Peyer's patch (tissue), 4 donors: ENCODE data around the gene ADAM23. TPM values are rescaled to one million over a fixed set of nuclear protein-coding genes. Genes with fewer than 3 reads are reported as not detected.

Experiments
- DNase-seq, 3 donors: peaks; one replicate each; pipeline ENCODE4 v3.0.0-alpha.2; 2017 to 2019
- H3K27ac ChIP-seq, 4 donors: fragments of 200-600 bp; sonication (generic); one replicate each; pipeline ENCODE4 v1.5.1; 2016 to 2019
- H3K27me3 ChIP-seq, 2 donors: fragments of 200-600 bp; sonication (generic); one replicate each; pipeline ENCODE4 v1.5.1; 2019
- H3K36me3 ChIP-seq, 3 donors: fragments of 200-600 bp; sonication (generic); one replicate each; pipeline ENCODE4 v1.5.1; 2016 to 2019
- H3K4me1 ChIP-seq, 4 donors: fragments of 200-600 bp; sonication (generic); one replicate each; pipeline ENCODE4 v1.5.1; 2016 to 2019
- H3K4me3 ChIP-seq, 4 donors: fragments of 200-600 bp; sonication (generic); 1 replicate in 3 of 4; 2 replicates in 1 of 4; pipeline ENCODE4 v1.5.1; 2016 to 2019; ENCODE audit warnings: mild to moderate bottlenecking in 1 of 4
- H3K9me3 ChIP-seq, 4 donors: fragments of 200-600 bp; sonication (generic); one replicate each; pipeline ENCODE4 v1.5.1; 2016 to 2019; ENCODE audit warnings: mild to moderate bottlenecking in 1 of 4
- CTCF ChIP-seq, 6 experiments: fragments of 450-650 bp in 4 of 6; fragments of 200-600 bp in 2 of 6; sonication (generic) in 1 of 6; IDR thresholded peaks; one replicate each; pipeline ENCODE4 v1.5.1; 2017 to 2019; ENCODE audit warnings: antibody characterized with exemption in 6 of 6, mild to moderate bottlenecking in 3 of 6, moderate library complexity in 1 of 6
- POLR2A ChIP-seq, 2 donors: fragments of 450-650 bp; IDR thresholded peaks; one replicate each; pipeline ENCODE4 v1.5.1; 2017; ENCODE audit warnings: antibody characterized with exemption in 2 of 2, mild to moderate bottlenecking in 2 of 2, moderate library complexity in 2 of 2
- total RNA-seq, 4 donors: library from RNA; depleted of rRNA; stranded (reverse); fragments of >200 nt; gene quantifications; one replicate each; pipeline ENCODE4 v1.1.0, GENCODE V29; 2016

Gene ADAM23
- total RNA-seq, 4 donors from 2014 or later: 0.47 to 2.5 (median 1.4) TPM

DNA sequence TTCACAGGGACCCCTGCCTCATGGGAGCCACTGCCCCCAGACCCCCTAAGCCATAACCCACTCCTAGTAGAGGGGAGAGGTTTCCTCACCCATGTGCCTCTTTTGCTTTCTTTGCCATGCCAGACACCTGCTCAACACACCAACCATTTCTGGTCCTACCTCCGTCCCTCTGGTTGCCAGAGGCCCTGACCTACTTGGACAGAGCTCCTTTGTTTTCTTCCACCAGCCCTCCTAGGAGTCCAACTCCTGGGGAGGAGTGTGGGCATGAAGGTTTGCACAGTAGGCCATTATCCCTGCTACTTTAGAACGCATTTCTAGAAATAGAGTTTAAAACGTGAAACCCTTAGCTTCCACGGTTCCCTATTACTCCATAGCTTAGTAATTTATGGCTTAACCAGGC, 122.3 kb downstream of the ADAM23 start:
- TF ChIP-seq POLR2A (IDR thresholded peaks at IDR 0.05): no peak
- no peak for TF ChIP-seq CTCF (IDR thresholded peaks at IDR 0.05)
- no peak overlapping the region for H3K4me3 ChIP-seq
- DNase-seq: no peak
- no peaks in the 10 kb centered on the region for H3K4me1 ChIP-seq
- no peak overlapping the region for H3K27ac ChIP-seq
- no peaks in the 10 kb centered on the region for H3K9me3 ChIP-seq
- H3K36me3 ChIP-seq: no peaks in the 10 kb centered on the region
- no peaks in the 10 kb centered on the region for H3K27me3 ChIP-seq

DNA sequence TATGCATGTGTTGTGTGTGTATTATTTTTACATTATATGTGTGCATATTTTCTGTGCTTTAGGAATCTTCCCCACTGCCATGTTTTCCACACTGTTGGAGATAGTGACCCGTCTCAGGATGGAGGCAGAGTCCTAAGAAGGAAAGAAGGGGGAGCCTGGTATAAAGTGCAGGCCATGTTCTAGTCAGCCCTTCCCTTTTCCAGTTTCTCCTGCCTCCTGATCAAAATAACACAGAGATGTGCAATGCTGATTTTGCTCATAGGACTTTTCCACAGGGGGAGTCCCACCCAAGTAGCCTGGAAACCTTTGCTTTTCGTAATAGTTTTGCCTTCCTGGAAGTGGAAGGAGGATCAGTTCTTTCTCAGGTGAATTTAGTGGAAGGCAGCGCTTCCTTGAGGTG, 126.1 kb downstream of the ADAM23 start:
- H3K4me3 ChIP-seq: no peak overlapping the region
- no peak for DNase-seq
- H3K4me1 ChIP-seq: no peaks in the 10 kb centered on the region
- no peaks in the 10 kb centered on the region for H3K9me3 ChIP-seq
- H3K36me3 ChIP-seq: no peaks in the 10 kb centered on the region
- TF ChIP-seq POLR2A (IDR thresholded peaks at IDR 0.05) (no peak), CTCF (IDR thresholded peaks at IDR 0.05) (no peak)
- no peaks in the 10 kb centered on the region for H3K27me3 ChIP-seq
- no peak overlapping the region for H3K27ac ChIP-seq

- Histone ChIP-seq H3K4me3 (no peak overlapping the region), H3K27ac (no peak overlapping the region), H3K27me3 (no peaks in the 10 kb centered on the region), H3K4me1 (no peaks in the 10 kb centered on the region), H3K36me3 (no peaks in the 10 kb centered on the region), H3K9me3 (no peaks in the 10 kb centered on the region)
- TF ChIP-seq POLR2A (IDR thresholded peaks at IDR 0.05) (no peak), CTCF (IDR thresholded peaks at IDR 0.05) (no peak)
- DNase-seq: no peak
These were observed 126.9 kb downstream of the ADAM23 start for GRCh38 chr2:206570199-206570598.

DNA sequence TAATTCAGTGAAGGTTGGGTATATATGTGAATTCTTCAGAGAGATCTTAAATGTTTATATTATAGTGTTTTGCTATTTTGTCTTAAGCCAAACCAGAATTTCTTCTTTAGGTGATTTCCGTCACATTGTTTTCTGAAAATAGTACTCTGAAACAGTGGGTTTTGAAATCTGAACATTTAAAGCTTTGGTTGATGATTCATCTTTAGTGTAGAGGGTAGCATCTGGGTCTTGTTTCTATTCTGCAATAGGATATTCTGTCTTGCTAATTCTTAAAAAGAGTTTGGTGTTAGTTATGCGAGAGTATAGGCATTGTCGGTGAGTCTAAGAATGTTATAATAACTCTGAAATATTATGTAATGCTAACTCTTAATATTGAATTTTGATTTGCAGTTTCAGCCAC, 129.4 kb downstream of the ADAM23 start:
- DNase-seq: no peak
- Histone ChIP-seq H3K36me3 (no peaks in the 10 kb centered on the region), H3K4me1 (no peaks in the 10 kb centered on the region), H3K4me3 (no peak overlapping the region), H3K9me3 (no peaks in the 10 kb centered on the region), H3K27ac (no peak overlapping the region), H3K27me3 (no peaks in the 10 kb centered on the region)
- TF ChIP-seq POLR2A (IDR thresholded peaks at IDR 0.05): no peak

DNA sequence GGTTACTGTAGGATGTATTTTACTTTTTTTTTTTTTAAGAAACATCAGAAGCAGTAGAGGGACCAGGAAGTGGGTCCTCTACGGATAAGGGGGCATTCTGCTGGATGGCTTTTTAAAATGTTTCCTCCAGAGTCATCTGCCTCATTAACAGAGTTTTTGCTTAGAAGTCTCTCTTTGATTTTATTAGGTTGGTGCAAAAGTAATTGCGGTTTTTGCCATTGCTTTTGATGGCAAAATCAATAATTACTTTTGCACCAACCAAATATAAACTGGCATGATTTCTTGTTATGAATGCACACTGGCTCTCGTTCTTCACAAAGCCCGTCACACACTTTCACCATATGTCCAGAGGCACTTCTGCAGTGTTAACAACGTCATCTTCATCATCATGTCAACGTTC, 130.5 kb downstream of the ADAM23 start:
- H3K36me3 ChIP-seq: no peaks in the 10 kb centered on the region
- TF ChIP-seq CTCF (IDR thresholded peaks at IDR 0.05) (no peak), POLR2A (IDR thresholded peaks at IDR 0.05) (no peak)
- no peak overlapping the region for H3K27ac ChIP-seq
- H3K4me3 ChIP-seq: no peak overlapping the region
- no peaks in the 10 kb centered on the region for H3K9me3 ChIP-seq
- H3K4me1 ChIP-seq: no peaks in the 10 kb centered on the region
- no peak for DNase-seq
- H3K27me3 ChIP-seq: no peaks in the 10 kb centered on the region

GRCh38 chr2:206584323-206585116, 141.2 kb downstream of the ADAM23 start:
- Histone ChIP-seq H3K9me3 (no peaks in the 10 kb centered on the region), H3K36me3 (no peaks in the 10 kb centered on the region), H3K4me1 (no peaks in the 10 kb centered on the region), H3K4me3 (no peak overlapping the region), H3K27me3 (no peaks in the 10 kb centered on the region), H3K27ac (no peak overlapping the region)
- no peak for DNase-seq
- no peak for TF ChIP-seq CTCF (IDR thresholded peaks at IDR 0.05)
- no peak for TF ChIP-seq POLR2A (IDR thresholded peaks at IDR 0.05)
